DMS153 treated with DMSO at 0.1 percent for 48 hours (cell line): Measurements from ENCODE around the gene KIZ.

Experiments
- DNase-seq: peaks from one replicate; lab custom pipeline; 2025; ENCODE audit not compliant: unreplicated experiment; lab: John Stamatoyannopoulos, UW

KIZ gene

DNA sequence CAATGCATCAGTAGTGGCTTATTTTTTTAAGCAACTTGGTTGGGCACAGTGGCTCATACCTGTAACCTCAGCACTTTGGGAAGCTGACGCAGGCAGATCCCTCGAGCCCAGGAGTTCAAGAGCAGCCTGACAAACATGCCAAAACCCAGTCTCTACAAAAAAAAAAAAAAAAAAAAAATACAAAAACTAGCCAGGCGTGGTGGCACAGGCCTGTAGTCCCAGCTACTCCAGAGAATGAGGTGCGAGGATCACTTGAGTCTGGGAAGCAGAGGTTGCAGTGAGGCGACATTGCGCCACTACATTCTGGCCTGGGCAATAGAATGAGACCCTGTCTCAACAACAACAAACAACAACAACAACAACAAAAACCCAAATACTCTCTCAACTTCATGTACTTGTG, 132.5 kb downstream of the KIZ start:
- DNase-seq = no peak

DNA sequence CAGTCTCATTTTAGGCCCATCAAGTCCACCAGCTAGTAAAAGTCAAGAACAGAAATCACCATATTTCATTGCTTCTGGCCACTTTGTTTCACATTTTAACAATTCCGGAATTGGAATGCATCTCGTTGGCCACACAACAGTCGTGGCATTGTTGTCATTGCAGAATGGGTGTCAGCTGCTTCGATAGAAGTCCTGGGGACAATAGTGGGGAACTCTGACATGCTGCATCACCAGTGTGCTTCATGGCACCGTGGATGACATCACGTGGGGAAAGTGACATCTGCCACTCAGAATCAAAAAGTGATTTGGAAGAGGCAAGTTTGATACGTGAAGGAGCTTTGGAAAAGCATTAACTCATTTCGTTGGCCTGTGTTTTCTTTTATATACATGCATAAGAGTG, 133.5 kb downstream of the KIZ start:
- DNase-seq = no peak

DNA sequence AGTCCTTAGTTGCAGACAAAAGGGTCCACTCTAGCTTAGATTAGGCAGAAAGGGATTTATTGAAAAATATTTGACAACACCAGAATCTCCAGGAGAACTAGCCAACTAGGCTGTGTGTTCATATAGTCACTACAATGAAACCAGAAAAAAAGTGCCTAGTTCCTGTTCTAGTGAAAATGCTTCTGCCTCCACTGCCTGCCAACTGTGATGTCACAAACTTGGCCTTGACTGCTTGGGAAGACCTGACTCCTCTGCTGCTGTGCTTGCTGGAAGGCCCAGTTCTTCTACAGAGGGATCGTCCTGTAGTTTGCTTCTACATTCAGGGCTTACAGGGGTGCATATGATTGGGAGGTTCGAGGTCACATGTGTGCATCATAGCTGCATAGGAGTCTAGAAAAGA, 136.9 kb downstream of the KIZ start:
- DNase-seq = no peak

DNA sequence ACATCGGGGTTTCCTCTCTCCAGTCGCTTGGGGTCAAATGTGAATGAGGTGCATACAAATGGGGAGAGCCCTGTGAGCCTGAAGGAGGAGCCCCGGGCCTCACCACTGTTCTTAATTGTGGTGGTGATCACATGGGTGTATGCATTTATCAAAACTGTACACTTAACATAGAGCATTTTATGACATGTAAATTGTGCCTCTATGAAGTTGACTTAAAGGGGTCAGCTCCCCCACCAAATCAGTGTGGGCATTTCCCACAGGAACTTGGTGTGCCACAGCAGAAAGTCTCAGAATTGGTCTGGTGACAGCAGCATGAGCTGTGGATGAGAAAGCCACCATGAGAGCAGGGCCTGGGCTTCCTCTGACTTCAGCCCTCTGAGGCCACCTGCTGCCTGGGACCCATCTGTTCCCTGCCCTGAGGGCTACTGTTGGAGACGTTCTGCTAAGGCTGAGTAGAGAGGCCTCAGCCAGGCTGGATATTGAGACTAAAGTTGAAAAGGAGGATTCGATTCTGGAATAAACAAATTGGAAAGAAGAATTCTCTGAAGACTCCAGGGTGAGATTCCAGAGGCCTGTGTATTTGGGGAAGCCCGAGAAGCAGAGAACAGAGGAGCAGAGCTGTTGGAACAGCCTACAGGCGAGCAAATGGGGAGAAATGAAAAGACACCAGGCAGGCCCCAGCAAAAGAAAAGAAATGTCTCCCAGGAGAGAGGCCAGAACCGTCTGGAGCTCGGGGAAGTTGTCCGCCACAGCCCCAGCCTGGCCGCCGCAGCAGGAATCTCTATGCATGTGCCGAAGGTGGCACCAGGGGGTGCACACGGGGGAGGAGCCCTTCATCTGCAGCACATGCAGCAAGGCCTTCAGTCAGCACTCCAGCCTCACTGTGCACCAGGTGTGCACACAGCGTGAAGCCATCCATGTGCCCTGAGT, 139.6 kb downstream of the KIZ start:
- no peak for DNase-seq

DNA sequence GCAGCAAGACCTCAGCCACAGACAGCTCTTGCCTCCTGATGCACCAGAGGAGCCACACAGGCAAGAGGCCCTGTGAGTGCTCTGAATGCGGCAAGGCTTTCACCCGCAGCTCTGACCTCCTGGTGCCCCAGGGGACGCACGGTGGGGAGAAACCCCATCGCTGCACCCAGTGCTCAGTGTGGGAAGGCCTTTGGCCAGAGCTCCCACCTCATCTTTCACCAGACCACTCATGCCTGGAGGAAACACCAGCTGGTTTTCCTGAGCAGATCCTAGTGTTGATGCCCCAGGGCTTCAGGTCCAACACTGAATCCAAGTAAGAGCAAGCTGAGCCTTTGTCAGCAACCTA, 140.3 kb downstream of the KIZ start:
- no peak for DNase-seq

DNA sequence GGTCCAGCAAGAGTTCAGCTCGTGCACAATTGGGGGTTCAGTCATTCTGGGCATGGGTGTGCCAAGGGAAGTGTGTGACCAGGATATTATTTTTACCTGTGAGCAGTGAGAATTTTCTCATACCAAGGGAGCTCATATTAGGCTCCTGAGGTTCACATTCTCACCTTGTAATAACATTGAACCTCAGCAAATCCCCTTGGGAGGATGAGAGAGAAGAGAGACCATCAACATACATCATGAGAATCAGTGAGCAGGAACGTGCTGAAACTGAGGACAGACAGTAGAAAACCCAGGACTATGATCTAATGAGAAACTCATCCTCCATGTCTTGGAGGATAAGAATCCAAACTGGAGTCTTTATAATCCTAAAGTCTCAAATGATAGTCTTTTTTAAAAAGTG, 143.9 kb downstream of the KIZ start:
- DNase-seq = no peak

DNA sequence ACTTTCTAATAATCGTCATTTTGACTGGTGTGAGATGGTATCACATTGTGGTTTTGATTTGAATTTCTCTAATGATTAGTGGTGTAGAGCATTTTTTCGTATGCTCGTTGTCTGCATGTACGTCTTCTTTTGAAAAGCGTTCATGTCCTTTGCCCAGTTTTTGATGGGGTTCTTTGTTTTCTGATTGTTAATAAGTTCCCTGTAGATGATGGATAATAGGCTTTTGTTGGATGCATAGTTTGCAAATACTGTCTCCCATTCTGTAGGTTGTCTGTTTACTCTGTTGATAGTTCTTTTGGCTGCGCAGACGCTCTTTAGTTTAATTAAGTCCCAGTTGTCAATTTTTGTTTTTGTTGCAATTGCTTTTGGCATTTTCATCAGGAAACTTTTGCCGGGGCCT, 144.9 kb downstream of the KIZ start:
- DNase-seq = no peak

DNA sequence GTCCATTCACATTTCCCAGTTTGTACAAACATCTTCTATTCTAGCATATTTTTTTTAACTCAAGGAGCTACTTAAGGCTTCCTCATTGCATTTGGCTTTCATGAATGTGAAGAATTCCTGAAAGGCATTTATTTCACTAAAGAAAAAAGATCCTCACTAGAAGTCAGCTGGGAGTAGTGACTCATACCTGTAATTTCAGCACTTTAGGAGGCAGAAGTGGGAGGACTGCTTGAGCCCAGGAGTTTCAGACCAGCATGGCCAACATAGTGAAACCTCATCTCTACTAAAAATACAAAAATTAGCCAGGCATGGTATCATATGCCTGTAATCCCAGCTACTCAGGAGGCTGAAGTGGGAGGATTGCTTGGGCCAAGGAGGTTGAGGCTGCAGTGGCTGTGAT, 146.4 kb downstream of the KIZ start:
- no peak for DNase-seq

DNA sequence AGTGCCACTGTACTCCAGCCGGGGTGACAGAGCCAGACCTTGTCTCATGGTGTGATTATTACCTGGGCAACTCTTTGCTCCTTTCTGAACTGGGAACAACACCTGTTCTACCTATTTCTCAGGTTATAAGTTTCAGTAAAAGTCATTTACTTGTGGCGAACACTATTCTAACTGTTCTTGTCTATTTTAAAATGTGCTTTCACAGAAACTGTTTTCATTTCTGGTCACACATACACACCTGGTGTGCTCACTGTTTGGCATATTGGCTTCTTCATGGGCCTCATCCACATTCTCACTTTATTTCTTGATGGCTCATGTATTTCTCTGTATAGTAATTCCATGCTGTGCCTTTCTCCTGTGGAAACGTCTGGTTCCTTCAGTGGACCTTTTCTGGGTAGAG, 146.8 kb downstream of the KIZ start:
- no peak for DNase-seq

GRCh38 chr20:21273755-21274386, 148.0 kb downstream of the KIZ start:
- no peak for DNase-seq

GRCh38 chr20:21278829-21279228, 152.9 kb downstream of the KIZ start:
- no peak for DNase-seq

DNA sequence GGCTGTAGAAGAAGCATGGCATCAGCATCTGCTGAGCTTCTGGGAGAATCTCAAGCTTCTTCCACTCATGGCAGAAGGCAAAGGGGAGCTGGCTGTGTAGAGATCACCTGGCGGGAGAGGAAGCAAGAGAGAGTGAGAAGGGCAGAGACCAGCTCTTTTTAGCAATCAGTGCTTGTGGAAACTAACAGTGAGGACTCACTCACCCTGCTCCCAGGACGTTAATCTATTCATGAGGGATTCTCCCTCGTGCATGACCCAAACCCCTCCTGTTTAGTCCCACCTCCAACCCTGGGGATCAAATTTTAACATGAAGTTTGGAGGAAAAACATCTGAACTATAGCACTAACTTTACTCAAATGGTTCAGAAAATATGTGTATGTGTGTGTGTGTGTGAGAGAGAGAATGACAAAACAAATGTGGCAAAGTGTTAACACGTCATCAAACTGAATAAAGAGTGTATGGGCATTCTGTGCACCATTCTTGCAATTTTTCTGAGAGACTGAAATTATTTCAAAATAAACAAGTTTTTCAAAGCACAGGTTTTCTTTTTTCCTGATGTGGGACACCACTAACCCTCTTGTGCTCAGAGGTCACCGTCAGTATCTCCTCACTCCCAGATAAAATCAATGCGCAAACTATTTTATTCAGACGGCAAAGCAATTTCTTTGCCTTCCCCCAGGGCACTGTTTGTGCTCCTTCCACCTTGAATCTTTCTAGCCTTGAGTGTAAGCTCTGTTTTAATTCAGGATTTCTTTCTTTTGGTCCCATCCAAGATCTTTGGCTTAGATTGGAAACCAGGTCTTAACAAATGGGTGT, 154.0 kb downstream of the KIZ start:
- no peak for DNase-seq

GRCh38 chr20:21280522-21281016, 154.7 kb downstream of the KIZ start:
- no peak for DNase-seq

GRCh38 chr20:21286775-21287174, 160.9 kb downstream of the KIZ start:
- DNase-seq = no peak

DNA sequence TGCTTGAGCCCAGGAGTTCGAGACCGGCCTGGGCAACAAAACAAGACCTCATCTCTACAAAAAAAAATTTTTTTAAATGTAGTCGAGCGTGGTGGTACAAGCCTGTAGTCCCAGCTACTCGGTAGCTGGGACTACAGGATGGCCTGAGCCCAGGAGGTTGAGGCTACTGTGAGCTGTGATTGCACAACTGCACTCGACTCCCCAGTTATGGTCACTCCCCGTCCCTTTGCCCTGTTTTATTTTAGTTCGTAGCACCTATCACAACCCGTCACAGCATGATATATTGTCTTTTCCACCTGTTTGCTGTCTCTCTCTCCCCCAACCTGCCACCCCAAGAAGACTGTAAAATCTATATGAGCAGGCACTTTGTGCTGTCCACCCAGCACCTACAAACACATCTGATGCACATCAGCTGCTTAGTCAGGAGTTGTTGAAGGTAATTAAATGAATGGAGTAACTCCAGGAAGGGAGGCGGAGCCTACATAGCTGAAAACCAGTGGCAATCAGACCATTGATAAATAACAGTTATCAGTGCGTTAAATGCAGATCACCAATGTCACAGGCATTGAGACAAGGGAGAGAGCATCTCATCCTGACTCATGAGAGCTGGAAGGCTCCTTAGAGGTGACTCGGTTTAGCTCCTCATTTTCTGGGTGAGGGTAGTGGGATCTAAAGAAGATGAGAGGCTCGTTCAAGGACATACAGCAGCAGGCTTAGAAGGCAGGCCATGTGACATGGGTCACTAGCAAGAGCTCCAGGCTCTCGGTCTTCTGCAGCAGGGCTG, 162.9 kb downstream of the KIZ start:
- DNase-seq = no peak

DNA sequence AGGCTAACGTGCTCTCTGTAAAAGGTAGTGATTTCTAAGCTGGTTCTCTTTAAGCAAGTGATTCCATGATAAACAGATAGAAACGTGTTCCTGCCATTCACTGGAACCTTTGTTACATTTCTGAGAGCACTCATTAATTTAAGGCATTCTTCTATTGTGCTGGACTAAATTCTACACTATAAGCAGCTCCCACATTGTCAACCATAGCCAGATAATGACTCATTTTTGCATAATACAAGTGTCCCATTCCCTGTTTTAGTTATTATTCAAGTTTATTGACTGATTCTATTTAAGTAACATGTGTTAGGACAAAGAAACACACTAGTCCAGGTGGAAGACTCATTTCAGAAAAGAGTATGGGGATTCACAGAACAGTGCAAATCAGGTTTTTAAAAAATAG, 163.8 kb downstream of the KIZ start:
- no peak for DNase-seq

DNA sequence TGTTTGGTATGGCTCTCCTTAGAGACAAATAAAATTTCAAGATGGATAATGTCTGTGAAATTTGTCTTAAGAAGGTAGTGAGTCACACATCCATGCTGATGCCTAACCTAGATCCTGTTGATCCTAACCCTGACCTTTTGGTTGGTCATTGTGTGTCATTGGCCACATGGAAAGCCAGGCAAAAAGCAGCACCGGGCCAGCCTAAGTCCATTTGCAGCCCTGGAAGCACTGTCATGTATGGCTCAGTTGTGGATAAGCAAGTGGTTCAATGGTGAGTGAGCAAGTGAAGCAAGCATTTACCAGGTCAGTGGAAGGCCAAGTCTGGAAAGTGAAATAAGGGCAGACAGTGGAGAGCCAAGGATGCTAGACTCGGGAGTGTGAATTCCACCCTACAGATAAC, 165.1 kb downstream of the KIZ start:
- DNase-seq = no peak

DNA sequence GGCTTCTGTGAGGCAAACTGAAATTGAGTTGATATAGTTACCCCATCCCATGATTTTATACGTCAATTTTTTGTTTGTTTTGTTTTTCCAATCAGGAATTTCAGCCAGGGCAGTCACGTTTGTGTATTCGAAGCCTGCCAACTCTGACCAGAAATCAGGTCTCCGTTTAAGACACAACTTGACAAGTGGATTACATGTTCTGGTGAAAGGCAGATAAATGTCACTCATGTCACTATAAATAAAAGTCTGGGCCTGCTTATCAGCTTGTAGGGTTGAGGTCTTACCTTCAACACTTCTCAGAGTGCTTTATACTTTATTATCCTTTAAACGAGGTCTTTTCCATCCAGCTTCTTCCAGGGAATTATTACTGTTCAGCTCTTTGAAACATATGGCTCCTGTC, 168.9 kb downstream of the KIZ start:
- no peak for DNase-seq
